ENCODE results near the gene NEUROD6.

Gene NEUROD6

GRCh38 chr7:31327071-31327470 is 13.5 kb downstream of the NEUROD6 start:
- DNase-seq, result no peak

- no peak for DNase-seq
Observed at GRCh38 chr7:31326416-31326815, 14.1 kb downstream of the NEUROD6 start.

- no peak for DNase-seq
Observed at GRCh38 chr7:31323101-31323500, 17.4 kb downstream of the NEUROD6 start.

- no peak for DNase-seq
Observed at GRCh38 chr7:31320675-31321074, 19.9 kb downstream of the NEUROD6 start.

GRCh38 chr7:31318313-31318712 is 22.2 kb downstream of the NEUROD6 start:
- DNase-seq, result no peak

GRCh38 chr7:31316876-31317275 is 23.6 kb downstream of the NEUROD6 start:
- DNase-seq, result no peak

GRCh38 chr7:31315758-31316157 is 24.8 kb downstream of the NEUROD6 start:
- no peak for DNase-seq

- no peak for DNase-seq
Observed at GRCh38 chr7:31314781-31315180, 25.7 kb downstream of the NEUROD6 start.

- no peak for DNase-seq
Observed at GRCh38 chr7:31312889-31313288, 27.6 kb downstream of the NEUROD6 start.

- no peak for DNase-seq
Observed at GRCh38 chr7:31311552-31311951, 29.0 kb downstream of the NEUROD6 start.

- no peak for DNase-seq
Observed at GRCh38 chr7:31310321-31310935, 30.1 kb downstream of the NEUROD6 start.

GRCh38 chr7:31309407-31309806 is 31.1 kb downstream of the NEUROD6 start:
- no peak for DNase-seq

- no peak for DNase-seq
Observed at GRCh38 chr7:31308652-31309051, 31.9 kb downstream of the NEUROD6 start.

GRCh38 chr7:31307972-31308371 is 32.6 kb downstream of the NEUROD6 start:
- no peak for DNase-seq

- DNase-seq, result no peak
Observed at GRCh38 chr7:31305260-31305659, 35.3 kb downstream of the NEUROD6 start.

- DNase-seq, result no peak
Observed at GRCh38 chr7:31304446-31304845, 36.1 kb downstream of the NEUROD6 start.

GRCh38 chr7:31302356-31302755 is 38.2 kb downstream of the NEUROD6 start:
- no peak for DNase-seq

- DNase-seq, result no peak
Observed at GRCh38 chr7:31299336-31299735, 41.2 kb downstream of the NEUROD6 start.

- DNase-seq, result no peak
Observed at GRCh38 chr7:31290601-31291000, 49.9 kb downstream of the NEUROD6 start.

Data from CD4-positive, alpha-beta T cell treated with Interleukin-6 for 4 hours (primary cell).